GM18951 (cell line): ENCODE results near the gene MARK3.

Source experiments
- POLR2A ChIP-seq: IDR thresholded peaks from 4 replicates; pipeline ENCODE4 v1.6.1; 2011; ENCODE audit warnings: mild to moderate bottlenecking; ENCODE audit not compliant: insufficient read length, insufficient read depth; ENCODE audit errors: extremely low read depth
- in situ Hi-C: fragments of 300-500 bp; cut with MboI; formaldehyde crosslinking; loops from one replicate; pipeline ENCODE4 v1.12.0; 2022; ENCODE audit warnings: low sequenced_read_pairs, mixed read lengths, inconsistent platforms; ENCODE audit not compliant: unreplicated experiment

The MARK3 gene

DNA sequence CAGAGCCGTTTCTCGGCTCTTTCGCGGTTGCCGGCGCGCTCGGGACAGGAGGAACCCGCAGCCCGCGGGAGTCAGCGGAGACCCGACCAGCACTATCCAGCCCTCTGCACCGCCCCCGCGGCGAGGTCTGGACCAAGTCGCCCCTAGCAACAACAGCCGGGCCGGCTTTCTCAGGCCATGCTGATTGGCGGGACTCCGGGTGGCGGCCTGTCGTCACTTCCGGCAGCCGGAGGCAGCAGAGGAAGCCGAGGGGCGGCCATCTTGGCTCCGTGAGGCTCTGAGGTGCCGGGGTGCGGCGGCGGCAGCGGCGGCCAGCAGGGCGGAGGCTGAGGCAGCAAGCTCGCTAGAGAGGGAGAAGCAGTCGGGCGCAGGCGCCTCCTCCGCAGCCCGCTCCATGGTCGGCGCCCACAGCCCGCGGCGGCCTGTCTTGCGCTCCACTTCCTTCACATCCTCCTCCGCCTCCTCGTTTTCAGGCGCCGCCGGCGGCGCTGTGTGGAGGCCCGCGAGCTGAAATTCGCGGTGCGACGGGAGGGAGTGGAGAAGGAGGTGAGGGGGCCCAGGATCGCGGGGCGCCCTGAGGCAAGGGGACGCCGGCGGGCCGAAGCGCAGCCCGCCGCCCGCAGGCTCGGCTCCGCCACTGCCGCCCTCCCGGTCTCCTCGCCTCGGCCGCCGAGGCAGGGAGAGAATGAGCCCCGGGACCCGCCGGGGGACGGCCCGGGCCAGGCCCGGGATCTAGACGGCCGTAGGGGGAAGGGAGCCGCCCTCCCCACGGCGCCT lies at the start of gene MARK3:
MARK3 (plus strand) TSS at position 264 of the 777 bp plus-strand sequence. CDS start 615 bp downstream, outside the sequence.
- peak; percentile 94 for TF ChIP-seq POLR2A
- in situ Hi-C loops, result no loop called here

DNA sequence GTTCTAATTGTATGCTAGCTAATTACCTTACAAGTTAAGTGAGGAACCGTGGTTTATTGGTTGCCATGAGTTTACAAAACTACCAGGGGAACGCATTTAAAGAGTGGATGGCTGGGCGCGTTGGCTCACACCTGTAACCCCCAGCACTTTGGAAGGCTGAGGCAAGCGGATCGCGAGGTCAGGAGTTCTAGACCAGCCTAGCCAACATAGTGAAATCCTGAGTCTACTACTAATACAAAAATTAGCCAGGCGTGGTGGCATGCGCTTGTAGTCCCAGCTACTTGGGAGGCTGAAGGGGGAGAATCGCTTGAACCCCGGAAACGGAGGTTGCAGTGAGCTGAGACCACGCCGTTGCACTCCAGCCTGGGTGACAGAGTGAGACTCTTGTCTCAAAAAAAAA lies 49.0 kb upstream of the MARK3 start:
- no peak for TF ChIP-seq POLR2A
- in situ Hi-C loops, result no loop called here

DNA sequence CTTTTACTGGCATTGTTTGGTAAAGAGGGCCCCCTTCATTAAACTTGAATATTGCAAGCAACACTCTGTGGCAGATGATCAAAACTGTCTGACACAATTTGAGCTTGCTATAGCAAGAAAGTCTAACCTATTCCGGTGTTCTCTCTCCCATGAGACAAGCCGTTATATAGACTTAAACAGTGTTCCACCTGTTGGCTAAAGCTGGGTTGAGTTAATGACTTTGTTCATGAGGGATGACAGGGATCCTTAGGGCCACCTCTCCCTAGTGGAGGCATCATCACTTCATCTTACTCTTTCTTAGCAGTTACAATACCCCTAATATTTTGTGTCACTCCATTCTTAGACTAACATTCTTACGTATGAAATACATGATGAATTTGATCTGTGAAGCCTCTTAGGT lies 47.4 kb upstream of the MARK3 start:
- in situ Hi-C loops, result no loop called here
- no peak for TF ChIP-seq POLR2A

DNA sequence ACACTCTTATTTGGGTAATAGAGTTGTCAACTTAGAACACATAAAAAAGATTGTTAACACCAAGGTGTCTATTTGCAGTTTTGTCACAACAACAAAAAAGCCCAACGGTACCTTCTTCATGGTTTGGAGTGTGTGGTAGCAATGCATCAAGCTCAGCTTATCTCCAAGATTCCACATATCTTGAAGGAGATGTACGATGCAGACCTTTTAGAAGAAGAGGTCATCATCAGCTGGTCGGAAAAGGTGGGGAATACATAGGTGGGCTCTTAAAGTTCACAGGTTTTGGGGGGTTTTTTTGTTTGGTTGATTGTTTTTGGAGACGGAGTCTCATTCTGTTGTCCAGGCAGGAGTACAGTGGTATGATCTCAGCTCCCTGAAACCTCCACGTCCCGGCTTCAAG lies 45.7 kb upstream of the MARK3 start:
- no peak for TF ChIP-seq POLR2A
- in situ Hi-C loops, result no loop called here

DNA sequence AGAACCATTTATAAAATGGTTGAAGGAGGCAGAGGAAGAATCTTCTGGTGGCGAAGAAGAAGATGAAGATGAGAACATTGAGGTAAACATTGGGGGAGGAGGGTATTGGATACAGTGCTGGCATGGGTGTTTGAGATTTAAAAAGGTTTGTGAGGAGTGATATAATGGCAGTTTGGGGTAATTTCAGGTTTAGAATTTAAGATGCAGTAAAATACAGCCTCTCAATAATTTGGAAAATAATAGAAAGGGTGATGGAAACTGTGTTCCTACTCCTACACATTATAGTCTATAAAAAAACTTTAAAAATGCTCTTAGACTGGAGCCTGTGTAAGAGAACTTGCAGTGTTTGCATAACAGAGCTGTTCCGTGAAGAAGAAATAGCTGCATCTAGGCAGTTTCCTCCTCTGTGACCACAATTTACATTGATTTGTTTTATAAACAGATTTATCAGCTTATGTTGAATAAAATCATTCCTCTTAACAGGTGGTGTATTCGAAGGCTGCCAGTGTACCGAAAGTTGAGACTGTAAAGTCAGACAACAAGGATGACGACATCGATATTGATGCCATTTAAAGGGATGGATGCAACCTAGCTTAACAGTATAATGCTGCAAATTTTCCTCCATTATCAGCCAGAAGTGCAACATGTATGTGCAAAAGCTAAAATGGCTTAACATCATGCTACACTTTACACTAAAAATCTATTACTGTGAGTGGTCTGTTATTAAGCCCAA lies 44.6 kb upstream of the MARK3 start:
- in situ Hi-C loops, result no loop called here
- TF ChIP-seq POLR2A, result no peak

DNA sequence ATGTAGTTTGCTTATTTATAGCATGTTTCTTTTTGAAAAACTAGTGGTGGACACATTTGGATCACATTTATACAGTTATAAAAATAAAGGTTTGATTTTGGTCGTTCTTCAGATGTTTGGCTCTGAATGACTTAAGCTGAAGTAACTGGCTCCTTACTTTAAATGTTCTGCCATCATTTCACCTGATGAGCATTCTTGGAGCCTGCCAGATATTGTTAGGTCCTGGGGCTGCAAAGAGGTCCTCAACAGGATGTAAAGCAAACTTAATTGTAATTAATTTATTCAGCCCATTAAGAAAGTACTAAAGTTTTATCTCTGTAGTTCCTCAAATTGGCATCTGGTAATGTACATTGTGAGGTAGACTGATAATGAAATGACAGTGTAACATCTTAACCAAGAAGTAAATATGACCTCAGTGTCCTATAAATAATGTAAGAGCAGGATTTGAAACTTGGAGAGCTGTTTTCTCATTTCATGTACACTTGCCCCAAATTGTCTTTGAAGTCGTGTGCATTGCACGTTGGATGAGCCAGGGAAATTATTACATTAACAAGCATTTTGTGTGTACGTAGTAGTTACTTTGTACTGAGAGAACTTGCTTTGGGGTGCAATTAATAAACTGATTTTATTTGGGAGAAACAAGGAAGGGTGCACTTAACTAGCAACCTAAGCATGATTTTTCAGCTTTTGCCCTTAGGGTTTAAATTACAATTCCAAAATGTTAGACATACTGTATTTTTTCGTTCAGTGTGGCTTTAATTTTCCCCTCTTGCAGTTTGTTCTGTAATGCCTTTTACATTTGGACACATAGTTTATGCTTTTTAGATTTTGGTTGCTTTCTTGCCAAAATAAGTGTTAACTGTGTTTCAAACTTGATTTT lies 43.7 kb upstream of the MARK3 start:
- TF ChIP-seq POLR2A, result no peak
- in situ Hi-C loops, result no loop called here

DNA sequence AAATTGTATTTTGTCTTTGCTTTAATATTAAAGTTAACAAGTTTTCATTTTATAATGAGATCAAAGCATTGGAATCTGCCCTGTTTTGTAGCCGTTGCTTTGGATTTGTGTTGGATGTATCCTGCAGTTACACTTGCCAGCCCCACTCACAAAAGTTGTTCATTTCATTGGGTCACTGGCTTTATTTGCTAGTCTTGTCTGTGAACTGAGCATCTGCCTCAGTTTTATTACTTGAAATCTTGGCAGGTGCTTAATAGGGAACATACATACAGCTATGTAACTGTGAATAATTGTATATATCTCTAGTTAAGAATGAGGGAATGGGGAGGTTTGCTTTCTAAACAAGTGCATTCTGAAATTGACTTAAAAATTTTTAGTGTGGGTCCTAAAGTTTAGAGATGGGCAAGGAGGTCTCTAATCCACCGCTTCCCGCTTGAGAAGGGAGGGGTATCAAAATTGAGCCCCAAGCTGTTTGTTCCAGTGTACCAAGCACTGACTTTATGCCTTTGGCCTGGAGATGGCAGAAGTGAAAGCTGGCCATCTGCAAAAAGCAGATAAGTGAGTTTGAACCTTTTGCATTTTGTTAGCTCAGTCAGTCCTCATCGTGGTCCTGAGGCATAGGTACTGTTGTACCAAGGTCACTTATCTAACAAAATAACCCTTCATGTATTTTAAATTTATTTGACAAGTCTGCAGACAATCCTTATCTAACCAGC lies 41.9 kb upstream of the MARK3 start:
- no peak for TF ChIP-seq POLR2A
- in situ Hi-C loops, result no loop called here

DNA sequence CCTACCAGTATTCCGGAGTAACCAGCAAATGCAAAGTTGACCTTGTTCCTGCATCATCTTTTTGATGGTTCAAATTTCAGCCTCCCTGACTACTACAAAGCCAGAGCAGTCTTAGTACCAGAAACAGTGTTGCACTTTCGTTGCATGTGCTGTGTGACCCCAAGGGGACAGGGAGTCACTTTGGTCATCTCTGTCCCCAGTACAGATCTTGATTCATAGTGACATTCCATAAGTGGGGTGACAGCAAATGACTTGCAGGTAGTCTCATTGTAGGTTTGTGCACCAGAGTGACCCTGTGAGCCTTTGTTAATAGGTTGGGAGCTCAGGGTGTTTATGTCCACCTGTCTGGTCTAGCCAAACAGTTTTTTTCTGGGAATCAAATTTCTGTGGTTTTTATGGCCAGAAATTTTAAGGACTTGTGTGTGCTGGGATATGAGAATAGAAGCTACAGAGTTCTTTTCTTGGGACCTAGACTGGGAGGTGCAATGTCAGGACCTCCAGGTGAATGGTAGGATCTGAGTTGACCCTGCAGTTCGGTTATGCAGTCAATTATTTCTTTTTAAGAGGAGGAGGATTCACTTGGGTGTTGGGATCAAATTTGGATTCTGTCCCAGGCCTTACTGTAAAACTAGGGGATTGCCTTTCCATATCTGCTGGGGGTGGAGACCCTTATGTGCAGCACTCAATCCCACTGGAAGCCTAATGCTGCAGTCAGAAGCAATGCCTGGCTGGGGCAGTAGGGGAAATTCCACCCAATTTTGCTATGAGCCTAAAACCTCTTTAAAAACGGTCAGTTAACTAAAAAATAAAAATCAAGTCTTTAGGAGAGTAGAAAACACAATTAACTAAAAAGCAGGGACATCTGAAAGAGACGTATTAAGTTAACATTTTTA lies 41.1 kb upstream of the MARK3 start:
- TF ChIP-seq POLR2A, result no peak
- in situ Hi-C loops, result no loop called here

DNA sequence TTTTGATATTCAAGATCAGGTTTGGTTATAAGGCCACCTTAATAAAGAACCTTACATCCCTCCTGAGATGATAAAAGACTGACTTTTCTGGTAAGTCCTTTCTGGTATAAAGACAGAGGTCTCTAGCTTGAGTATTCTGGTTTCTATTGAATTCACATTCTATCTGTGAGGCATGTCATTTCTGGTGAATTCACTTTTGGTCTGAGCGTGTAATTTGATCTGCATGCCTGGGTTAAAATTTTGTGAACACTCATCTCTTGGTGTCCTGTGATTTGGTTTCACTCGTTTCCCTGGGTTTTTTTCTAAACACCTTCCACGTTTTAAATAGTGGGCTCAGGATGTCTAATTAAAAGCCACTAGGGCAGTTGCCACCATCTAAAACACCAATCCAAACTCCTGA lies 38.9 kb upstream of the MARK3 start:
- in situ Hi-C loops, result no loop called here
- no peak for TF ChIP-seq POLR2A

DNA sequence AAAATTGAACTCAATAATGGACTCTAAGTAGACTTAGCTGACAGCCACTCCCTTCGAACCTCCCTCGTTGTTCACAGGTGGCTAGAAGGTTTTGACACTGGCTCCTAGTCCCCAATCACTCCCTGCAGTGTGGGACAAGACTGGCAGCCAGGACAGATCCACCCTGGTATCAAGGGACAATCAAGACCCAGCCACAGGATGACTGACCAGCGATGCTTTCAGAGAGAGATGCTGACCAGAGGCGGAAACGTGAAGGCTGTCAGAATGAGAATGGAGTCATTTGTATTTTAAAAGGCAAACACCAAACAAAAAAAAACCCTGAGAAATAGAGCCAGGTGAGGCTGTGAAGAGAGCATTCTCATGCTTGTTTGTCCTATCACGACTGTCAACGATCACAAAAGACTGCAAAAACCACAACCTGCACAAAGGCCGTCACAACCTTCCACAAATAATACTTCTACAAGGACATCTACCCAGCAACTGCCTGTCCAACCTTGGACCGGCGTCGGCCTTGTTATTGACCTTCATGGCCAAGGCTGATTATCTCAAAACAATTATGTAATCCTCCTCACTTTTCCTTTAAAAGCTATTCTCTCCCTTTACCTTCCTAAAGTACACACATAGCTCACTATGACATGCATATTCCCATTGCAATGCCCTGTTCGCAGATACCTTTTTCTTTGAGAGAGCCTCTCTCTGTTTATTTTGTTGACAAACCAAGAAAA lies 38.0 kb upstream of the MARK3 start:
- no peak for TF ChIP-seq POLR2A
- in situ Hi-C loops, result no loop called here

DNA sequence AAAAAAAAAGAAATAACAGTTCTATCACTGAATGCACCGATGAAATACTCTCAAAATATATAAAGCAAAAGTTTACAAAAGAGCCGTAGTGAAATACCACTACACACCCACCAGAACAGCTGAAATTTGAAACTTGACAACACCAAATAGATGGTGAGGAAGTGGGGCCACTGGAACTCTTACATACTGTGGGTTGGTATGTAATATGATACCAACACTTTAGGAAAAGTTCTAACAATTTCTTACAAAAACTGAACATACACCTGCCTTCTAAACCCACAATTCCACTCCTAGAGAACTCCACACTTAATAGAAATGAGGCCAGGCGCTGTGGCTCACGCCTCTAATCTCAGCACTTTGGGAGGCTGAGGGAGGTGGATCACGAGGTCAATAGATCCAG lies 37.1 kb upstream of the MARK3 start:
- no peak for TF ChIP-seq POLR2A
- in situ Hi-C loops, result no loop called here

DNA sequence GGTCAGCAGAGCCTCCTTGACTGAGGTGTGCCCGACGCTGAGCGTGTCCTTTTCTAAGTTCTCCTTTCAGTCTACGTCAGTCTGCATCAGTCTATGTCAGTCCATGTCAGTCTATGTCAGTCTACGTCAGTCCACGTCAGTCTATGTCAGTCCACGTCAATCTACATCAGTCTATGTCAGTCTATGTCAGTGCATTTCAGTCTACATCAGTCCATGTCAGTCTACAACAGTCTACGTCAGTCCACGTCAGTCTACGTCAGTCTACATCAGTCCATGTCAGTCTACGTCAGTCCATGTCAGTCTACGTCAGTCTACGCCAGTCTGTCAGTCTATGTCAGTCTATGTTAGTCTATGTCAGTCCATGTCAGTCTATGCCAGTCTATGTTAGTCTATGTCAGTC lies 35.2 kb upstream of the MARK3 start:
- in situ Hi-C loops, result no loop called here
- TF ChIP-seq POLR2A, result no peak

DNA sequence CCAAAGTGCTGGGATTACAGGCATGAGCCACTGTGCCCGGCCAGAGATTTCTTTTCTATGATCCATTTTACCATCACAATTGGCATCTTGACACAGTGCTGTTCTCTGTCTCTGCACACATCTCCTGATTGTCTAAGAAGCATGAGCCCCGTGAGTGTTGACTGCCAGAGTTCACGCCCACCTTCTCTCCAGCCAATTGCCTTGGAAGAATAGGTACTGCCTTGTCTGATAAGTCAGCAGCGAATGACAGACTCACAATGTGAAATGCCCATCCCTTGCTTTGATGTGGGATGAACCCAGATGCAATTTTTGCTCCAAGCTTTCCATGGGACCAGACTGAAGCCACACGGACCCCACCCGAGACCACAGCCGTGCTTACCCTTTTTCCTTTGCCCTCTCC lies 31.9 kb upstream of the MARK3 start:
- no peak for TF ChIP-seq POLR2A
- in situ Hi-C loops, result no loop called here
